Astrocyte (in vitro differentiated cells and primary cell): Measurements from ENCODE around the gene CCR2. TPM values are rescaled to one million over a fixed set of nuclear protein-coding genes. Genes with fewer than 3 reads are reported as not detected.
A peak's percentile ranks its signal among the peaks of the same experiment; 100 is the strongest.

Experiments
- DNase-seq: peaks from one replicate; pipeline ENCODE4 v3.0.0-alpha.2; 2010; ENCODE audit warnings: low read depth
- FAIRE-seq: peaks from 2 replicates; lab custom pipeline; 2011; peaks lifted over from hg19 to GRCh38; lab: Jason Lieb, UNC
- H2AFZ ChIP-seq: 2 replicates; pipeline ENCODE4 v1.6.0; 2012; ENCODE audit warnings: low read depth, low read length, inconsistent platforms
- H3K27ac ChIP-seq: 2 replicates; pipeline ENCODE4 v1.5.1; 2011; ENCODE audit warnings: low read depth, low read length, inconsistent platforms
- H3K27me3 ChIP-seq: 2 replicates; pipeline ENCODE4 v1.6.0; 2011; ENCODE audit warnings: low read length, inconsistent platforms; ENCODE audit not compliant: insufficient read depth
- H3K36me3 ChIP-seq: 2 replicates; pipeline ENCODE4 v1.5.1; 2011; ENCODE audit warnings: low read length, inconsistent platforms; ENCODE audit not compliant: insufficient read depth
- H3K4me1 ChIP-seq: 2 replicates; pipeline ENCODE4 v1.5.1; 2011; ENCODE audit warnings: low read length, inconsistent platforms; ENCODE audit not compliant: insufficient read depth
- H3K4me2 ChIP-seq: 2 replicates; pipeline ENCODE4 v1.6.0; 2012; ENCODE audit warnings: low read length, inconsistent platforms
- H3K4me3 ChIP-seq: 2 replicates; pipeline ENCODE4 v1.5.1; 2011; ENCODE audit warnings: low read depth, mild to moderate bottlenecking, low read length, inconsistent platforms; ENCODE audit not compliant: insufficient read depth
- H3K79me2 ChIP-seq: 2 replicates; pipeline ENCODE4 v1.6.0; 2012; ENCODE audit warnings: mild to moderate bottlenecking, low read length, inconsistent platforms; ENCODE audit not compliant: insufficient read depth
- H3K9ac ChIP-seq: 2 replicates; pipeline ENCODE4 v1.6.0; 2012; ENCODE audit warnings: mild to moderate bottlenecking, low read length, inconsistent platforms
- H3K9me3 ChIP-seq: 2 replicates; pipeline ENCODE4 v1.5.1; 2012; ENCODE audit warnings: low read depth, mild to moderate bottlenecking, low read length, inconsistent platforms; ENCODE audit not compliant: insufficient read depth
- H4K20me1 ChIP-seq: 2 replicates; pipeline ENCODE4 v1.6.0; 2012; ENCODE audit warnings: low read length, inconsistent platforms; ENCODE audit not compliant: insufficient read depth
- H3K27ac Mint-ChIP-seq: one replicate; pipeline ENCODE4 v1.8.0; 2021; ENCODE audit warnings: mild to moderate bottlenecking, mixed read lengths; ENCODE audit not compliant: unreplicated experiment
- H3K27me3 Mint-ChIP-seq: one replicate; pipeline ENCODE4 v1.8.0; 2021; ENCODE audit warnings: low read depth, mixed read lengths; ENCODE audit not compliant: unreplicated experiment
- H3K36me3 Mint-ChIP-seq: one replicate; pipeline ENCODE4 v1.8.0; 2021; ENCODE audit warnings: low read depth, mixed read lengths; ENCODE audit not compliant: unreplicated experiment
- H3K4me1 Mint-ChIP-seq: one replicate; pipeline ENCODE4 v1.8.0; 2021; ENCODE audit warnings: low read depth, mixed read lengths; ENCODE audit not compliant: unreplicated experiment
- H3K4me3 Mint-ChIP-seq: one replicate; pipeline ENCODE4 v1.8.0; 2021; ENCODE audit warnings: mild to moderate bottlenecking, moderate library complexity, mixed read lengths; ENCODE audit not compliant: unreplicated experiment
- H3K9me3 Mint-ChIP-seq: one replicate; pipeline ENCODE4 v1.8.0; 2021; ENCODE audit warnings: mild to moderate bottlenecking, mixed read lengths; ENCODE audit not compliant: unreplicated experiment
- EZH2 ChIP-seq: IDR thresholded peaks from 2 replicates; pipeline ENCODE4 v1.6.1; 2012; ENCODE audit warnings: mild to moderate bottlenecking, low read length, inconsistent platforms; ENCODE audit not compliant: insufficient read depth
- total RNA-seq: library from RNA; stranded (reverse); gene quantifications from 2 replicates; pipeline ENCODE4 v1.2.1, GENCODE V29; 2021
- TF ChIP-seq, protein P1 (sequence below): IDR thresholded peaks from 2 replicates; pipeline ENCODE4 v1.5.1; 2011; ENCODE audit warnings: low read depth, mild to moderate bottlenecking, inconsistent platforms, low read length, moderate library complexity; ENCODE audit not compliant: insufficient read depth

The CCR2 gene
- total RNA-seq, 1 donor from 2014 or later = not detected

DNA sequence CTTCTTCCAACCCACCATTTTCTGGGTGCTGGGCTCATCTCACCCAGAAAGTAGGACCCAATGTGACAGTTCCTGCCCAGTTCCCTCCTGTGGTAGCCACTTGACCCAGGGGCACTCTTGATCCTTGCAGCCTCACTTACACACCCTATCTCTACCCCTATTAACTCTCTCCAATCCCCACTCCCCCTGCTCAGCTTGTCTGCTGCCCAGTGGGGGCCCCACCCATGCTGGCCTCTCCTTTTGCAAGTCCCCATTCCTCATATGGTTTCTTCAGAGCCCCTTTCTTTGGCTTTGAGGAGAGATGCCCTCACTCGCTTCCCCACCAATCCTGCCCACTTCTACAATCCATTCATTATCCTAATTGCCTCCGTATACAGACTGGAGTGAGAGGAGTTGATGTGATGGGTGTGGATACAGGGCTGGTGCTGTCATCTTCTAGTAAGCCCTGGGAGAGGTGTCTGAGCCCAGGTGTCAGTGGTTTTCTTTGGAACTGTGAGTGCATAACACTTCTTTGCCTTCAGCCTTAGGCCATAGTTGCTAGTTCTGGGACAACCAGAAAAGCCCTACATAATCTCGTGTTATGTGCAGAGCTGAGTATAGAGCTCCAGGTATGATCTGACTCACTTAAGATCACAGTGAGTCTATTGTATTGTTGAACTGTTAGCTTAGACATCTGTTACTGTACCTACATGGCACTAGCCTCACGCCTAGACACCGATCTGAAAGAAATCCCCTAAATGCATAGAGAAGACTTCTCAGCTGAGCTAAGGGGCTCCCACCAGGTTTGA, 12.0 kb downstream of the CCR2 start:
- Histone ChIP-seq H3K4me1 (no peaks in the 10 kb centered on the region), H3K36me3 (no peaks in the 10 kb centered on the region), H3K79me2 (no peaks in the 10 kb centered on the region), H3K27ac (no peak overlapping the region), H2AFZ (no peak overlapping the region), H3K4me3 (no peak overlapping the region), H4K20me1 (no peaks in the 10 kb centered on the region), H3K9ac (no peak overlapping the region), H3K4me2 (no peak overlapping the region), H3K27me3 (peaks cover 35% of the 10 kb centered on the region), H3K9me3 (no peaks in the 10 kb centered on the region)
- no peak overlapping the region for H3K4me3 Mint-ChIP-seq
- FAIRE-seq (no peak), DNase-seq (no peak)
- H3K9me3 Mint-ChIP-seq = no peaks in the 10 kb centered on the region
- peaks cover 11% of the 10 kb centered on the region for H3K4me1 Mint-ChIP-seq
- peaks cover 23% of the 10 kb centered on the region for H3K27me3 Mint-ChIP-seq
- H3K36me3 Mint-ChIP-seq = no peaks in the 10 kb centered on the region
- TF ChIP-seq, protein P1, sequence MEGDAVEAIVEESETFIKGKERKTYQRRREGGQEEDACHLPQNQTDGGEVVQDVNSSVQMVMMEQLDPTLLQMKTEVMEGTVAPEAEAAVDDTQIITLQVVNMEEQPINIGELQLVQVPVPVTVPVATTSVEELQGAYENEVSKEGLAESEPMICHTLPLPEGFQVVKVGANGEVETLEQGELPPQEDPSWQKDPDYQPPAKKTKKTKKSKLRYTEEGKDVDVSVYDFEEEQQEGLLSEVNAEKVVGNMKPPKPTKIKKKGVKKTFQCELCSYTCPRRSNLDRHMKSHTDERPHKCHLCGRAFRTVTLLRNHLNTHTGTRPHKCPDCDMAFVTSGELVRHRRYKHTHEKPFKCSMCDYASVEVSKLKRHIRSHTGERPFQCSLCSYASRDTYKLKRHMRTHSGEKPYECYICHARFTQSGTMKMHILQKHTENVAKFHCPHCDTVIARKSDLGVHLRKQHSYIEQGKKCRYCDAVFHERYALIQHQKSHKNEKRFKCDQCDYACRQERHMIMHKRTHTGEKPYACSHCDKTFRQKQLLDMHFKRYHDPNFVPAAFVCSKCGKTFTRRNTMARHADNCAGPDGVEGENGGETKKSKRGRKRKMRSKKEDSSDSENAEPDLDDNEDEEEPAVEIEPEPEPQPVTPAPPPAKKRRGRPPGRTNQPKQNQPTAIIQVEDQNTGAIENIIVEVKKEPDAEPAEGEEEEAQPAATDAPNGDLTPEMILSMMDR = no peak
- no peak for TF ChIP-seq EZH2
- no peak overlapping the region for H3K27ac Mint-ChIP-seq

DNA sequence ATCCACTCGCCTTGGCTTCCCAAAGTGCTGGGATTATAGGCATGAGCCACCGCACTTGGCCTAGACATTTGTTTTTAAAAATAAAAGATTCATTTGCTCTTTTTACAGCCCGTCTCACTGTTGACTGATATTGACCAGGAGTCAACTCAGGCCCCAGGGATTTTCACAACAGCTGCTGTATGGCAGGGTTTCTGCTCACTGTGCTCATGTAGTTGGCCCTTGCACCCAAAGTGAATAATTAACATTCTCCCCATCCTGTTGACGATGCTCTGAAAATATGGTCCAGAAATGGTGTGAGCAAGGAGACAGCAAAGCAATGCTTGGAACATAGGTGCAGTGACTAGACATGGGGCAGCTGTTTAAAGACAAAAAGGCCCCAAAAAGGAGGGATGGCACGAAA, 13.9 kb downstream of the CCR2 start:
- TF ChIP-seq, protein P1 = no peak
- no peak for TF ChIP-seq EZH2
- peaks cover 28% of the 10 kb centered on the region for H3K27me3 Mint-ChIP-seq
- FAIRE-seq (no peak), DNase-seq (no peak)
- Histone ChIP-seq H3K4me3 (no peak overlapping the region), H4K20me1 (no peaks in the 10 kb centered on the region), H3K4me1 (no peaks in the 10 kb centered on the region), H3K9ac (no peak overlapping the region), H3K79me2 (no peaks in the 10 kb centered on the region), H3K9me3 (no peaks in the 10 kb centered on the region), H3K27me3 (peaks cover 42% of the 10 kb centered on the region), H3K36me3 (no peaks in the 10 kb centered on the region), H3K27ac (no peak overlapping the region), H3K4me2 (no peak overlapping the region), H2AFZ (no peak overlapping the region)
- H3K4me1 Mint-ChIP-seq = peaks cover 5% of the 10 kb centered on the region
- H3K27ac Mint-ChIP-seq = peak overlapping the region; percentile 41
- no peaks in the 10 kb centered on the region for H3K9me3 Mint-ChIP-seq
- H3K4me3 Mint-ChIP-seq = no peak overlapping the region
- no peaks in the 10 kb centered on the region for H3K36me3 Mint-ChIP-seq

DNA sequence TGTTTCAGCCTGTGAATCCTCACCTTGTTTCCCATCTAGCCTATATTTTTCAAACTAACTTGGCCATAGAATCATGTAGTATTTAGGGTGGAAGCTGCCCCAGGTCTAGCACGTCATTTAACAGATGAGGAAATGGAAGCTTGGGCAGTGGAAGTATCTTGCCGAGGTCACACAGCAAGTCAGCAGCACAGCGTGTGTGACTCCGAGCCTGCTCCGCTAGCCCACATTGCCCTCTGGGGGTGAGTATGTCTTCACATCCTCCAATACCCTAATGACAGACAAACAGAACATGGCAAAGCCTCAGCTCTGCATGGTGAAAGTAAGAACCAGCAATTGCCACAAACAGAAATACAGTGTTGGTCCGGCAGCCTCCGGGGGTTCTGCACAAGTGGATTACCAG, 14.7 kb downstream of the CCR2 start:
- H3K79me2 ChIP-seq = no peaks in the 10 kb centered on the region
- H3K36me3 Mint-ChIP-seq = no peaks in the 10 kb centered on the region
- H3K9me3 ChIP-seq = no peaks in the 10 kb centered on the region
- no peak overlapping the region for H3K27ac ChIP-seq
- DNase-seq (no peak), FAIRE-seq (no peak)
- peaks cover 34% of the 10 kb centered on the region for H3K27me3 Mint-ChIP-seq
- H3K9ac ChIP-seq = no peak overlapping the region
- peaks cover 44% of the 10 kb centered on the region for H3K27me3 ChIP-seq
- no peak for TF ChIP-seq EZH2
- TF ChIP-seq, protein P1 = no peak
- no peaks in the 10 kb centered on the region for H4K20me1 ChIP-seq
- no peaks in the 10 kb centered on the region for H3K9me3 Mint-ChIP-seq
- H3K4me3 ChIP-seq = no peak overlapping the region
- H3K4me1 ChIP-seq = no peaks in the 10 kb centered on the region
- H3K4me2 ChIP-seq = no peak overlapping the region
- H3K4me3 Mint-ChIP-seq = no peak overlapping the region
- no peak overlapping the region for H3K27ac Mint-ChIP-seq
- H3K4me1 Mint-ChIP-seq = peaks cover 5% of the 10 kb centered on the region
- H2AFZ ChIP-seq = no peak overlapping the region
- no peaks in the 10 kb centered on the region for H3K36me3 ChIP-seq
